ENCODE measurements around the gene PHF13. TPM values are rescaled to one million over a fixed set of nuclear protein-coding genes. Genes with fewer than 3 reads are reported as not detected.

PHF13 gene
- polyA plus RNA-seq, 1 donor (not counting 4 experiments of a cell fraction or from before 2014, with no cell fraction given): 4.5 TPM

- no peaks in the 10 kb centered on the region for H3K9me1 ChIP-seq (ENCODE audit: control insufficient read depth, extremely low read depth, insufficient read depth, low read length)
- peak overlapping the region; percentile 58 to 87 (median 62) for H3K4me3 ChIP-seq (ENCODE audit: control insufficient read depth in 2 of 3, extremely low read depth in 1 of 3, insufficient read depth in 2 of 3, low read depth in 1 of 3, low read length in 3 of 3)
- H3K4me2 ChIP-seq (ENCODE audit: control insufficient read depth, extremely low read depth, insufficient read depth, low read depth, low read length): peak overlapping the region; percentile 97
- peak in 1 of 3 experiments; percentile 12 for TF ChIP-seq CTCF (optimal IDR thresholded peaks at IDR 0.05 in 1 of 3, IDR thresholded peaks at IDR 0.05 in 1 of 3, conservative IDR thresholded peaks at IDR 0.05 in 1 of 3; ENCODE audit: extremely low read depth in 1 of 3, insufficient read depth in 2 of 3, low read length in 3 of 3)
- no peak for TF ChIP-seq EZH2 (IDR thresholded peaks at IDR 0.05; ENCODE audit: low read length)
- dilution Hi-C loops (cut with MboI; ENCODE audit: extremely low pct_ligation_motif_present, low sequenced_read_pairs): no loop called here
- H3K79me2 ChIP-seq (ENCODE audit: control insufficient read depth, insufficient read depth, low read length): peaks cover 25% of the 10 kb centered on the region
- H4K20me1 ChIP-seq (ENCODE audit: control insufficient read depth, extremely low read depth, insufficient read depth, low read length): no peaks in the 10 kb centered on the region
- H3K27me3 ChIP-seq (ENCODE audit: control insufficient read depth, extremely low read depth, insufficient read depth, low read length): no peaks in the 10 kb centered on the region
- FAIRE-seq (no peak), DNase-seq (ENCODE audit: low read depth, low spot score) (no peak)
- no peaks in the 10 kb centered on the region for H3K9me3 ChIP-seq (ENCODE audit: control insufficient read depth, low read depth, low read length)
- H3K27ac ChIP-seq (ENCODE audit: control insufficient read depth, insufficient read depth, low read length): peak overlapping the region; percentile 92
- peak overlapping the region; percentile 88 for H3K9ac ChIP-seq (ENCODE audit: control insufficient read depth, extremely low read depth, insufficient read depth, low read length)
- H3K4me1 ChIP-seq (ENCODE audit: control insufficient read depth, extremely low read depth, insufficient read depth, low read length): peaks cover 20% of the 10 kb centered on the region
- H3K36me3 ChIP-seq (ENCODE audit: control insufficient read depth in 2 of 2, extremely low read depth in 1 of 2, insufficient read depth in 2 of 2, low read length in 2 of 2): peaks cover 4% of the 10 kb centered on the region in 2 experiments
- peak overlapping the region; percentile 84 for H2AFZ ChIP-seq (ENCODE audit: control insufficient read depth, low read length)
Observed at GRCh38 chr1:6612641-6613360, 730 bp upstream of the PHF13 start.

- Histone ChIP-seq H3K27ac (ENCODE audit: control insufficient read depth, insufficient read depth, low read length) (peak overlapping the region; percentile 43), H3K79me2 (ENCODE audit: control insufficient read depth, insufficient read depth, low read length) (peaks cover 32% of the 10 kb centered on the region), H3K9ac (ENCODE audit: control insufficient read depth, extremely low read depth, insufficient read depth, low read length) (peak overlapping the region; percentile 70), H2AFZ (ENCODE audit: control insufficient read depth, low read length) (no peak overlapping the region), H3K4me2 (ENCODE audit: control insufficient read depth, extremely low read depth, insufficient read depth, low read depth, low read length) (peak overlapping the region; percentile 32), H3K9me3 (ENCODE audit: control insufficient read depth, low read depth, low read length) (no peaks in the 10 kb centered on the region), H3K4me1 (ENCODE audit: control insufficient read depth, extremely low read depth, insufficient read depth, low read length) (peaks cover 17% of the 10 kb centered on the region), H3K36me3 (ENCODE audit: control insufficient read depth in 2 of 2, extremely low read depth in 1 of 2, insufficient read depth in 2 of 2, low read length in 2 of 2) (peaks cover 5 to 9% of the 10 kb centered on the region in 2 experiments), H4K20me1 (ENCODE audit: control insufficient read depth, extremely low read depth, insufficient read depth, low read length) (no peaks in the 10 kb centered on the region), H3K27me3 (ENCODE audit: control insufficient read depth, extremely low read depth, insufficient read depth, low read length) (no peaks in the 10 kb centered on the region), H3K9me1 (ENCODE audit: control insufficient read depth, extremely low read depth, insufficient read depth, low read length) (no peaks in the 10 kb centered on the region), H3K4me3 (ENCODE audit: control insufficient read depth in 2 of 3, extremely low read depth in 1 of 3, insufficient read depth in 2 of 3, low read depth in 1 of 3, low read length in 3 of 3) (peak overlapping the region; percentile 69 to 80 (median 79))
- no peak for FAIRE-seq
- TF ChIP-seq CTCF (optimal IDR thresholded peaks at IDR 0.05 in 1 of 3, IDR thresholded peaks at IDR 0.05 in 1 of 3, conservative IDR thresholded peaks at IDR 0.05 in 1 of 3; ENCODE audit: extremely low read depth in 1 of 3, insufficient read depth in 2 of 3, low read length in 3 of 3) (no peak), EZH2 (IDR thresholded peaks at IDR 0.05; ENCODE audit: low read length) (no peak)
- DNase-seq (ENCODE audit: low read depth, low spot score): no peak
- dilution Hi-C loops (cut with MboI; ENCODE audit: extremely low pct_ligation_motif_present, low sequenced_read_pairs): no loop called here
Observed at GRCh38 chr1:6614019-6614928, 743 bp downstream of the PHF13 start.
